ENCODE results near the gene UGT2B17. TPM values are rescaled to one million over a fixed set of nuclear protein-coding genes. Genes with fewer than 3 reads are reported as not detected.
"Not testable (repeated sequence)": the region's sequence is repeated elsewhere in the genome, so short reads cannot be mapped to it uniquely, and the experiment has no call there.

UGT2B17 gene
- total and polyA plus RNA-seq, 2 of the 4 experiments (the other 2 are of a cell fraction), result not detected

GRCh38 chr4:68553830-68554229 is 22.3 kb downstream of the UGT2B17 start:
- H4K8ac ChIP-seq (ENCODE audit: low read depth in 2 of 2, low read length in 2 of 2); H3K9me1 ChIP-seq (ENCODE audit: insufficient read depth, low read length); H4K5ac ChIP-seq (ENCODE audit: low read depth, low read length); H2AK5ac ChIP-seq (ENCODE audit: low read depth, low read length); H3K4ac ChIP-seq (ENCODE audit: low read depth, low read length); H3K18ac ChIP-seq (ENCODE audit: low read depth, low read length); POLR2A ChIA-PET (ENCODE audit: unreplicated experiment); H2BK120ac ChIP-seq (ENCODE audit: low read depth, low read length); H4K20me1 ChIP-seq (ENCODE audit: insufficient read depth, low read length); H3K4me1 ChIP-seq (ENCODE audit: control insufficient read depth, insufficient read depth, low read length); H4K91ac ChIP-seq (ENCODE audit: insufficient read depth, low read depth, low read length); DNase-seq; H2BK15ac ChIP-seq (ENCODE audit: low read depth, low read length); H3K56ac ChIP-seq (ENCODE audit: extremely low read depth, insufficient read depth, low read length); H3K9me3 ChIP-seq (ENCODE audit: control insufficient read depth, insufficient read depth, low read length); H3K14ac ChIP-seq (replicated peaks; ENCODE audit: low read depth, low read length); H2BK20ac ChIP-seq (ENCODE audit: low read depth, low read length); ATAC-seq (ENCODE audit: low read depth); H3K36me3 ChIP-seq (ENCODE audit: control insufficient read depth, insufficient read depth, low read length); H3K9ac ChIP-seq (ENCODE audit: low read depth, low read length); CTCF ChIA-PET; H3K23ac ChIP-seq (ENCODE audit: low read depth, low read length); BruUV-seq (replicated peaks); in situ Hi-C loops (cut with MboI; ENCODE audit: low sequenced_read_pairs); H3K79me1 ChIP-seq (ENCODE audit: low read depth in 1 of 2, low read length in 2 of 2); H3K27ac ChIP-seq (ENCODE audit: insufficient read depth, low read length); intact Hi-C loops (cut with micrococcal nuclease); H3K4me2 ChIP-seq (ENCODE audit: low read depth, low read length); H2AK9ac ChIP-seq (replicated peaks; ENCODE audit: low read depth, low read length, poor library complexity); H3K27me3 ChIP-seq (ENCODE audit: control insufficient read depth, insufficient read depth, low read length); dilution Hi-C loops (cut with HindIII; ENCODE audit: low sequenced_read_pairs, unreplicated experiment); H2AFZ ChIP-seq (replicated peaks; ENCODE audit: low read length, poor library complexity); H3K4me3 ChIP-seq (ENCODE audit: insufficient read depth, low read depth, low read length); H2BK5ac ChIP-seq (ENCODE audit: low read depth, low read length, poor library complexity, severe bottlenecking): not testable (repeated sequence)
- no CpG with 5 or more reads among the region's 1 CpG for WGBS, 2 experiments (ENCODE audit: extremely low coverage in 2 of 2, insufficient read length in 1 of 2)

- no CpG with 5 or more reads among the region's 5 CpGs for WGBS, 2 experiments (ENCODE audit: extremely low coverage in 2 of 2, insufficient read length in 1 of 2)
- H3K4ac ChIP-seq (ENCODE audit: low read depth, low read length); H4K20me1 ChIP-seq (ENCODE audit: insufficient read depth, low read length); H3K4me1 ChIP-seq (ENCODE audit: control insufficient read depth, insufficient read depth, low read length); H2AK9ac ChIP-seq (replicated peaks; ENCODE audit: low read depth, low read length, poor library complexity); H2BK15ac ChIP-seq (ENCODE audit: low read depth, low read length); intact Hi-C loops (cut with micrococcal nuclease); H3K18ac ChIP-seq (ENCODE audit: low read depth, low read length); H3K9me1 ChIP-seq (ENCODE audit: insufficient read depth, low read length); H3K23ac ChIP-seq (ENCODE audit: low read depth, low read length); POLR2A ChIA-PET (ENCODE audit: unreplicated experiment); H4K5ac ChIP-seq (ENCODE audit: low read depth, low read length); H2AFZ ChIP-seq (replicated peaks; ENCODE audit: low read length, poor library complexity); H2AK5ac ChIP-seq (ENCODE audit: low read depth, low read length); H3K56ac ChIP-seq (ENCODE audit: extremely low read depth, insufficient read depth, low read length); H2BK5ac ChIP-seq (ENCODE audit: low read depth, low read length, poor library complexity, severe bottlenecking); H3K4me3 ChIP-seq (ENCODE audit: insufficient read depth, low read depth, low read length); H3K9me3 ChIP-seq (ENCODE audit: control insufficient read depth, insufficient read depth, low read length); H4K8ac ChIP-seq (ENCODE audit: low read depth in 2 of 2, low read length in 2 of 2); BruUV-seq (replicated peaks); dilution Hi-C loops (cut with HindIII; ENCODE audit: low sequenced_read_pairs, unreplicated experiment); CTCF ChIA-PET; H3K79me1 ChIP-seq (ENCODE audit: low read depth in 1 of 2, low read length in 2 of 2); H3K36me3 ChIP-seq (ENCODE audit: control insufficient read depth, insufficient read depth, low read length); H2BK20ac ChIP-seq (ENCODE audit: low read depth, low read length); H3K27ac ChIP-seq (ENCODE audit: insufficient read depth, low read length); H3K27me3 ChIP-seq (ENCODE audit: control insufficient read depth, insufficient read depth, low read length); H3K14ac ChIP-seq (replicated peaks; ENCODE audit: low read depth, low read length); ATAC-seq (ENCODE audit: low read depth); H3K9ac ChIP-seq (ENCODE audit: low read depth, low read length); H4K91ac ChIP-seq (ENCODE audit: insufficient read depth, low read depth, low read length); in situ Hi-C loops (cut with MboI; ENCODE audit: low sequenced_read_pairs); H3K4me2 ChIP-seq (ENCODE audit: low read depth, low read length); H2BK120ac ChIP-seq (ENCODE audit: low read depth, low read length); DNase-seq: not testable (repeated sequence)
Observed at GRCh38 chr4:68552818-68553811, 23.0 kb downstream of the UGT2B17 start.
